HepG2 (cell line): ENCODE measurements around the gene GRIN3B. TPM values are rescaled to one million over a fixed set of nuclear protein-coding genes. Genes with fewer than 3 reads are reported as not detected.

Source experiments
- ATAC-seq: fragments of 200-7000 bp; cut with Tn5 transposase; 3 replicates; pipeline ENCODE4 v1.9.1; 2020; ENCODE audit warnings: mild to moderate bottlenecking, moderate library complexity
- BruUV-seq: library from RNA; stranded (reverse); fragments of 400-500 nt; replicated peaks from 2 replicates; lab custom pipeline; 2021; lab: Mats Ljungman, UMichigan
- CTCF ChIA-PET: fragments of 300-600 bp; formaldehyde crosslinking; extraction: SDS; loops from one replicate; lab custom pipeline; 2021; ENCODE audit warnings: low total read pairs, inconsistent platforms, low intra/inter-chr PET ratio; lab: Yijun Ruan, JAX
- POLR2A ChIA-PET: fragments of 350-600 bp; sonication (Branson Sonifier 250); formaldehyde crosslinking; loops from one replicate; lab custom pipeline; 2020; ENCODE audit warnings: antibody characterized with exemption, inconsistent platforms; lab: Yijun Ruan, JAX
- DNase-seq: peaks from one replicate; pipeline ENCODE4 v3.0.0-alpha.2; 2015; ENCODE audit warnings: low spot score
- FAIRE-seq: peaks from 3 replicates; lab custom pipeline; 2011; peaks lifted over from hg19 to GRCh38; lab: Jason Lieb, UNC
- H2AFZ ChIP-seq: one replicate; pipeline ENCODE4 v1.6.1; 2011; ENCODE audit warnings: low read length, inconsistent platforms
- H3K27ac ChIP-seq: fragments of 300-600 bp; 3 replicates; pipeline ENCODE4 v1.8.0; 2011; ENCODE audit warnings: mixed run types, mild to moderate bottlenecking, mixed read lengths, low read length, inconsistent platforms; ENCODE audit not compliant: insufficient read depth; ENCODE audit errors: extremely low read length
- H3K27me3 ChIP-seq, 2 experiments: fragments of 200-600 bp in 1 of 2; 2 replicates in 1 of 2; 3 replicates in 1 of 2; pipeline versions ENCODE4 v1.6.0 to v1.8.0; 2011; ENCODE audit warnings: low read length in 2 of 2, mild to moderate bottlenecking in 2 of 2, moderate library complexity in 2 of 2, inconsistent platforms in 1 of 2; ENCODE audit not compliant: insufficient read depth in 2 of 2, control insufficient read depth in 1 of 2
- H3K36me3 ChIP-seq, 2 experiments: fragments of 200-600 bp in 1 of 2; replicated peaks in 1 of 2; 2 replicates in 1 of 2; 3 replicates in 1 of 2; pipeline versions ENCODE4 v1.5.1 to v1.8.0; 2011; ENCODE audit warnings: low read length in 2 of 2, inconsistent platforms in 1 of 2; ENCODE audit not compliant: insufficient read depth in 2 of 2, control insufficient read depth in 1 of 2
- H3K4me1 ChIP-seq: 2 replicates; pipeline ENCODE4 v1.5.1; 2012; ENCODE audit warnings: low read length, inconsistent platforms; ENCODE audit not compliant: insufficient read depth
- H3K4me2 ChIP-seq: 2 replicates; pipeline ENCODE4 v1.6.0; 2011; ENCODE audit warnings: low read depth, low read length, inconsistent platforms
- H3K4me3 ChIP-seq, 3 experiments: fragments of 200-600 bp in 1 of 3; sonication (generic), shearing (Covaris generic) in 1 of 3; replicated peaks in 1 of 3; 2 replicates each; pipeline ENCODE4 v1.5.1; 2011 to 2016; ENCODE audit warnings: low read length in 3 of 3, inconsistent platforms in 2 of 3, low read depth in 2 of 3, mild to moderate bottlenecking in 2 of 3, control low read depth in 1 of 3, mixed read lengths in 1 of 3; ENCODE audit not compliant: insufficient read depth in 1 of 3
- H3K79me2 ChIP-seq: one replicate; pipeline ENCODE4 v1.6.1; 2011; ENCODE audit warnings: low read length, inconsistent platforms; ENCODE audit not compliant: insufficient read depth
- H3K9ac ChIP-seq: 2 replicates; pipeline ENCODE4 v1.6.0; 2011; ENCODE audit warnings: mild to moderate bottlenecking, low read depth, low read length, inconsistent platforms; ENCODE audit not compliant: insufficient read depth
- H3K9me3 ChIP-seq: 2 replicates; pipeline ENCODE4 v1.5.1; 2012; ENCODE audit warnings: mild to moderate bottlenecking, low read length
- H4K20me1 ChIP-seq: 2 replicates; pipeline ENCODE4 v1.6.0; 2011; ENCODE audit warnings: inconsistent platforms, mild to moderate bottlenecking, low read length, moderate library complexity; ENCODE audit not compliant: insufficient read depth
- AGO2 ChIP-seq: fragments of 200-400 bp; formaldehyde crosslinking; optimal IDR thresholded peaks from 2 replicates; pipeline ENCODE3; 2017; ENCODE audit warnings: mild to moderate bottlenecking, low read depth, low read length, moderate library complexity
- AKAP8 ChIP-seq: sonication (generic); formaldehyde crosslinking; IDR thresholded peaks from 2 replicates; pipeline ENCODE4 v1.5.1; 2020; ENCODE audit warnings: mild to moderate bottlenecking, missing genetic modification reagents
- ATF7 ChIP-seq, 2 experiments: fragments of 450-650 bp in 1 of 2; sonication (generic) in 1 of 2; formaldehyde crosslinking in 1 of 2; IDR thresholded peaks; 2 replicates each; pipeline versions ENCODE4 v1.4.0 to v1.6.1; 2016 to 2020; ENCODE audit warnings: antibody characterized with exemption in 1 of 2, mild to moderate bottlenecking in 1 of 2, missing genetic modification reagents in 1 of 2
- CENPX ChIP-seq: sonication (generic); formaldehyde crosslinking; IDR thresholded peaks from 2 replicates; pipeline ENCODE4 v1.9.0; 2021; ENCODE audit warnings: mild to moderate bottlenecking, missing genetic modification reagents, moderate library complexity
- CHD2 ChIP-seq: IDR thresholded peaks from 2 replicates; pipeline ENCODE4 v1.6.1; 2011; ENCODE audit warnings: low read depth, low read length, improper control_type of control experiment
- CREM ChIP-seq, 2 experiments: sonication (generic) in 1 of 2; formaldehyde crosslinking in 1 of 2; IDR thresholded peaks; 2 replicates each; pipeline versions ENCODE4 v1.4.0 to v1.6.1; 2016 to 2020; ENCODE audit warnings: antibody characterized with exemption in 1 of 2, mild to moderate bottlenecking in 1 of 2, missing genetic modification reagents in 1 of 2
- FOXP4 ChIP-seq: sonication (generic); formaldehyde crosslinking; IDR thresholded peaks from 2 replicates; pipeline ENCODE4 v1.4.0; 2020; ENCODE audit warnings: missing genetic modification reagents
- HDAC1 ChIP-seq: sonication (generic); formaldehyde crosslinking; IDR thresholded peaks from 2 replicates; pipeline ENCODE4 v1.5.1; 2020; ENCODE audit warnings: mild to moderate bottlenecking, missing genetic modification reagents
- HOXA9 ChIP-seq: sonication (generic); formaldehyde crosslinking; IDR thresholded peaks from 2 replicates; pipeline ENCODE4 v1.8.1; 2022; ENCODE audit warnings: missing genetic modification reagents, mild to moderate bottlenecking, moderate library complexity, borderline replicate concordance
- KMT2B ChIP-seq: IDR thresholded peaks from 2 replicates; pipeline ENCODE4 v1.6.1; 2016; ENCODE audit warnings: missing genetic modification reagents, missing compliant biosample characterization
- MIER3 ChIP-seq: IDR thresholded peaks from 2 replicates; pipeline ENCODE4 v1.6.1; 2016; ENCODE audit warnings: missing compliant biosample characterization, borderline replicate concordance
- NONO ChIP-seq, 2 experiments: fragments of 450-650 bp in 1 of 2; sonication (generic) in 1 of 2; formaldehyde crosslinking in 1 of 2; IDR thresholded peaks in 1 of 2; conservative IDR thresholded peaks in 1 of 2; 2 replicates each; pipeline versions ENCODE4 v1.6.1 to v1.8.0; 2017 to 2022; ENCODE audit warnings: mild to moderate bottlenecking in 1 of 2, missing genetic modification reagents in 1 of 2, moderate library complexity in 1 of 2
- NR2F6 ChIP-seq, 2 experiments: IDR thresholded peaks; 2 replicates each; pipeline ENCODE4 v1.6.1; 2016; ENCODE audit warnings: antibody characterized with exemption in 1 of 2, mild to moderate bottlenecking in 1 of 2
- PAF1 ChIP-seq: IDR thresholded peaks from 2 replicates; pipeline ENCODE4 v1.6.1; 2016; ENCODE audit warnings: missing genetic modification reagents, missing compliant biosample characterization
- POLR2A ChIP-seq, 2 experiments: IDR thresholded peaks; 2 replicates each; pipeline ENCODE4 v1.6.1; 2011; ENCODE audit warnings: low read depth in 2 of 2, low read length in 2 of 2, mild to moderate bottlenecking in 1 of 2, moderate library complexity in 1 of 2; ENCODE audit not compliant: insufficient read depth in 1 of 2
- POLR2G ChIP-seq: fragments of 200-400 bp; formaldehyde crosslinking; IDR thresholded peaks from 2 replicates; pipeline ENCODE4 v1.6.1; 2018; ENCODE audit warnings: mild to moderate bottlenecking, low read depth, low read length, moderate library complexity
- RBM22 ChIP-seq: fragments of 200-400 bp; formaldehyde crosslinking; optimal IDR thresholded peaks from 2 replicates; pipeline ENCODE3; 2017; ENCODE audit warnings: mild to moderate bottlenecking, low read length, moderate library complexity
- RFX5 ChIP-seq: IDR thresholded peaks from 2 replicates; pipeline ENCODE4 v1.6.1; 2011; ENCODE audit warnings: low read depth, low read length, improper control_type of control experiment
- RFXAP ChIP-seq: sonication (generic); formaldehyde crosslinking; IDR thresholded peaks from 2 replicates; pipeline ENCODE4 v1.4.0; 2020; ENCODE audit warnings: missing genetic modification reagents, borderline replicate concordance
- TBP ChIP-seq: sonication (generic); formaldehyde crosslinking; IDR thresholded peaks from 2 replicates; pipeline ENCODE4 v1.5.0; 2020; ENCODE audit warnings: missing genetic modification reagents
- TBX2 ChIP-seq: sonication (generic); formaldehyde crosslinking; IDR thresholded peaks from 2 replicates; pipeline ENCODE4 v1.5.0; 2020; ENCODE audit warnings: missing genetic modification reagents, mild to moderate bottlenecking, borderline replicate concordance
- ZNF563 ChIP-seq: sonication (generic); formaldehyde crosslinking; IDR thresholded peaks from 2 replicates; pipeline ENCODE4 v1.8.0; 2022; ENCODE audit warnings: mild to moderate bottlenecking, moderate library complexity, missing genetic modification reagents
- WGBS: methylation state at CpG from one replicate; pipeline ENCODE4 v1.1.6; 2017; ENCODE audit warnings: low lambda C conversion rate; 5-methylcytosine and 5-hydroxymethylcytosine counted together
- in situ Hi-C: cut with HindIII; loops from 2 replicates; pipeline ENCODE4 v1.10.0; 2017; ENCODE audit warnings: low pct_unique_long_range_greater_than_20kb; ENCODE audit not compliant: extremely low pct_ligation_motif_present
- intact Hi-C: fragments of 100-400 bp; cut with micrococcal nuclease; formaldehyde crosslinking; loops from one replicate; pipeline ENCODE4 v1.10.0; 2022; ENCODE audit not compliant: unreplicated experiment
- polyA plus RNA-seq, 8 experiments: library from polyadenylated mRNA; depleted of rRNA in 3 of 8; stranded (reverse) in 7 of 8; unstranded in 1 of 8; fragments of >200 nt; fragmentation: Illumina TruSeq in 4 of 8; extraction: Trizol in 4 of 8; gene quantifications; 2 replicates each; pipeline versions ENCODE4 v1.2.1 to v1.2.3, GENCODE V29; 2011 to 2016; ENCODE audit warnings: low read depth in 4 of 8, missing spikeins in 1 of 8, mixed read lengths in 1 of 8; ENCODE audit not compliant: insufficient read depth in 1 of 8
- total RNA-seq, 5 experiments: library from RNA; depleted of rRNA; stranded (reverse); fragments of >200 nt; fragmentation: Illumina TruSeq; extraction: Trizol; gene quantifications; 2 replicates each; pipeline ENCODE4 v1.2.3, GENCODE V29; 2016; ENCODE audit warnings: low read depth in 1 of 5
- TF ChIP-seq, protein P1 (sequence below): sonication (generic); formaldehyde crosslinking; IDR thresholded peaks from 2 replicates; pipeline ENCODE4 v1.4.0; 2020; ENCODE audit warnings: mild to moderate bottlenecking, missing genetic modification reagents

Gene GRIN3B
- total and polyA plus RNA-seq, 2 of the 13 experiments (the other 11 are each of a cell fraction or from before 2014, with no cell fraction given): 0.07 to 0.20 TPM

- no peak overlapping the region for H3K4me3 ChIP-seq
- in situ Hi-C loops (no loop called here), intact Hi-C loops (no loop called here)
- no peak overlapping the region for H2AFZ ChIP-seq
- POLR2A ChIA-PET: interaction anchor here (1.2 kb wide), 1 partner anchor 10 kb away, joined by 4 read pairs; no protein-coding TSS in a partner anchor
- H3K4me2 ChIP-seq: no peak overlapping the region
- no peaks in the 10 kb centered on the region for H3K4me1 ChIP-seq
- ATAC-seq (no peak), FAIRE-seq (no peak), DNase-seq (no peak)
- no peaks in the 10 kb centered on the region for H4K20me1 ChIP-seq
- CTCF ChIA-PET: no interaction called here
- peaks cover 23 to 25% of the 10 kb centered on the region in 2 experiments for H3K36me3 ChIP-seq
- H3K9me3 ChIP-seq: no peaks in the 10 kb centered on the region
- no peak overlapping the region for H3K9ac ChIP-seq
- no TSS peak for BruUV-seq
- no peaks in the 10 kb centered on the region for H3K27me3 ChIP-seq
- 96% methylated on average over 25 of the region's 29 CpGs for WGBS
- no peaks in the 10 kb centered on the region for H3K79me2 ChIP-seq
- H3K27ac ChIP-seq: no peak overlapping the region
- TF ChIP-seq NONO (IDR thresholded peaks at IDR 0.05) (no peak), NONO (CRISPR knock-in tag; conservative IDR thresholded peaks at IDR 0.05) (peak; percentile 41; the same call in 1 of the 2 replicates), AKAP8 (0 out of 2 replicates have a peak, but pooled peaks have one; percentile 4), MIER3 (CRISPR knock-in tag) (no peak), RFXAP (no peak), NR2F6 (IDR thresholded peaks at IDR 0.05) (no peak), NR2F6 (CRISPR knock-in tag; IDR thresholded peaks at IDR 0.05) (no peak), CENPX (CRISPR knock-in tag) (no peak), AGO2 (peak; percentile 6), RFX5 (no peak), HOXA9 (CRISPR knock-in tag) (no peak), PAF1 (peak; percentile 7; the same call in 1 of the 2 replicates), ZNF563 (CRISPR knock-in tag) (0 out of 2 replicates have a peak, but pooled peaks have one; percentile 30), CREM (IDR thresholded peaks at IDR 0.05) (no peak), CREM (CRISPR knock-in tag; IDR thresholded peaks at IDR 0.05) (no peak), TBP (CRISPR knock-in tag) (no peak), HDAC1 (CRISPR knock-in tag) (no peak), KMT2B (CRISPR knock-in tag) (no peak), RBM22 (peak; percentile 92), TBX2 (CRISPR knock-in tag) (no peak), POLR2A (IDR thresholded peaks at IDR 0.05; ENCODE audit: insufficient read depth in 1 of 2, low read depth in 2 of 2, low read length in 2 of 2) (peak in 1 of 2 experiments; percentile 18; a peak in 1 of 4 replicates), POLR2G (peak; percentile 43), FOXP4 (no peak), CHD2 (no peak), ATF7 (IDR thresholded peaks at IDR 0.05) (no peak), ATF7 (CRISPR knock-in tag; IDR thresholded peaks at IDR 0.05) (no peak)
- TF ChIP-seq, protein P1, sequence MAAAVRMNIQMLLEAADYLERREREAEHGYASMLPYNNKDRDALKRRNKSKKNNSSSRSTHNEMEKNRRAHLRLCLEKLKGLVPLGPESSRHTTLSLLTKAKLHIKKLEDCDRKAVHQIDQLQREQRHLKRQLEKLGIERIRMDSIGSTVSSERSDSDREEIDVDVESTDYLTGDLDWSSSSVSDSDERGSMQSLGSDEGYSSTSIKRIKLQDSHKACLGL (CRISPR knock-in tag): no peak
Measured at GRCh38 chr19:973726-974563, 26.3 kb upstream of the GRIN3B start.
